CD4-positive, alpha-beta T cell (primary cell): ENCODE measurements around the gene NT5C2. TPM values are rescaled to one million over a fixed set of nuclear protein-coding genes. Genes with fewer than 3 reads are reported as not detected.

Experiments
- ATAC-seq: fragments of 200-7000 bp; cut with Tn5 transposase; one replicate; pipeline ENCODE4 v1.10.0; 2022; ENCODE audit warnings: mild to moderate bottlenecking; ENCODE audit not compliant: poor library complexity
- CTCF ChIA-PET: fragments of 350-600 bp; sonication (Branson Sonifier 250); formaldehyde crosslinking; loops from one replicate; lab custom pipeline; 2021; ENCODE audit warnings: antibody characterized with exemption, inconsistent platforms; lab: Charles Lee
- POLR2A ChIA-PET: fragments of 350-600 bp; sonication (Branson Sonifier 250); formaldehyde crosslinking; loops from one replicate; lab custom pipeline; 2021; ENCODE audit warnings: antibody characterized with exemption, inconsistent platforms; lab: Charles Lee
- DNase-seq, 14 experiments: peaks; one replicate each; pipeline ENCODE4 v3.0.0-alpha.2; 2013 to 2020; ENCODE audit warnings: mixed read lengths in 2 of 14
- H3K27ac ChIP-seq, 2 donors: one replicate each; pipeline versions ENCODE4 v1.5.1 to v1.7.0; 2013; ENCODE audit warnings: low read length in 2 of 2, low read depth in 1 of 2, mild to moderate bottlenecking in 1 of 2
- H3K27me3 ChIP-seq, 2 experiments: 1 replicate in 1 of 2; 2 replicates in 1 of 2; pipeline versions ENCODE4 v1.6.1 to v1.7.0; 2013; ENCODE audit warnings: low read length in 2 of 2, control low read depth in 1 of 2, mild to moderate bottlenecking in 1 of 2, moderate library complexity in 1 of 2; ENCODE audit not compliant: insufficient read depth in 2 of 2, control insufficient read depth in 1 of 2
- H3K36me3 ChIP-seq: one replicate; pipeline ENCODE4 v1.6.1; 2013; ENCODE audit warnings: low read length, control low read depth; ENCODE audit not compliant: insufficient read depth
- H3K4me1 ChIP-seq: one replicate; pipeline ENCODE4 v1.6.1; 2013; ENCODE audit warnings: low read length, control low read depth; ENCODE audit not compliant: insufficient read depth
- H3K4me3 ChIP-seq: one replicate; pipeline ENCODE4 v1.5.1; 2013; ENCODE audit warnings: mild to moderate bottlenecking, low read length, moderate library complexity
- H3K9me3 ChIP-seq, 2 experiments: 1 replicate in 1 of 2; 2 replicates in 1 of 2; pipeline versions ENCODE4 v1.6.1 to v1.7.0; 2013; ENCODE audit warnings: low read length in 2 of 2, mild to moderate bottlenecking in 2 of 2, control low read depth in 1 of 2, moderate library complexity in 1 of 2; ENCODE audit not compliant: control insufficient read depth in 1 of 2, insufficient read depth in 1 of 2
- H3K27ac Mint-ChIP-seq: one replicate; pipeline ENCODE4 v1.8.0; 2020; ENCODE audit warnings: mixed read lengths
- H3K27me3 Mint-ChIP-seq: one replicate; pipeline ENCODE4 v1.8.0; 2021; ENCODE audit warnings: mixed read lengths
- H3K36me3 Mint-ChIP-seq: one replicate; pipeline ENCODE4 v1.8.0; 2021; ENCODE audit warnings: low read depth, mixed read lengths
- H3K4me1 Mint-ChIP-seq: one replicate; pipeline ENCODE4 v1.8.0; 2021; ENCODE audit warnings: low read depth, mixed read lengths
- H3K4me3 Mint-ChIP-seq: one replicate; pipeline ENCODE4 v1.8.0; 2020; ENCODE audit warnings: mild to moderate bottlenecking, mixed read lengths
- H3K9me3 Mint-ChIP-seq: one replicate; pipeline ENCODE4 v1.8.0; 2020; ENCODE audit warnings: mixed read lengths
- CTCF ChIP-seq: fragments of 200-600 bp; IDR thresholded peaks from one replicate; pipeline ENCODE4 v1.8.0; 2022; ENCODE audit warnings: antibody characterized with exemption, mild to moderate bottlenecking
- intact Hi-C, 2 experiments: fragments of 100-400 bp; cut with DNase I in 1 of 2; cut with micrococcal nuclease in 1 of 2; formaldehyde crosslinking; loops; one replicate each; pipeline versions ENCODE4 v1.15.1 to v1.9.0; 2023 to 2025; cut with DNase I, micrococcal nuclease
- total RNA-seq, 174 experiments: library from RNA in 2 of 174; stranded (reverse) in 2 of 174; gene quantifications; one replicate each; pipeline ENCODE4 v1.2.3 and lab custom pipeline; 2021 to 2026

The NT5C2 gene
- total RNA-seq, 2 experiments from 2014 or later: 43.2 to 47.8 TPM

DNA sequence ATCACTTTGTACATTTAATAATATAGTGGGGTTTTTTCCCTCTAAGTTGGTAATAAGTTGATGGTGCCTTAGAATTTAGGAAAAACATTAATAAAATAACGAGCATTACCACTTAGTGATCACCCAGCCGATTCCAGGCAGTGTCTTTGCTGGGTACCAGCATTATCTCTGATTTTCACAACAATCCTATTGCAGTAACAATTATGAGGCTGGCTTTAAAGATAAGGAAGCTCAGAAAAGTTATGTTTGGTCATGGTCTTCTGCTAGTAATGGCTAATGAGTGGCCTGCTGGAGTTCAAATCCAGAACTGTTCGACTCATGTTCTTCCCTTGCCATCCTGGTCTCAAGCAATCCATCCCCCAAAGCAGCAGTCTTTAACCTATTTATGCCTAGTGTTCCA lies 147.1 kb downstream of the NT5C2 start:
- Histone ChIP-seq H3K9me3 (no peaks in the 10 kb centered on the region), H3K36me3 (no peaks in the 10 kb centered on the region), H3K27ac (no peak overlapping the region), H3K4me1 (no peaks in the 10 kb centered on the region), H3K27me3 (no peaks in the 10 kb centered on the region), H3K4me3 (no peak overlapping the region)
- CTCF ChIA-PET: no interaction called here
- POLR2A ChIA-PET: no interaction called here
- Mint-ChIP-seq H3K27me3 (no peaks in the 10 kb centered on the region), H3K9me3 (no peaks in the 10 kb centered on the region), H3K4me1 (no peaks in the 10 kb centered on the region), H3K4me3 (no peak overlapping the region), H3K36me3 (peaks cover 6% of the 10 kb centered on the region), H3K27ac (no peak overlapping the region)
- ATAC-seq (no peak), DNase-seq (no peak)
- intact Hi-C loops: no loop called here
- no peak for TF ChIP-seq CTCF

DNA sequence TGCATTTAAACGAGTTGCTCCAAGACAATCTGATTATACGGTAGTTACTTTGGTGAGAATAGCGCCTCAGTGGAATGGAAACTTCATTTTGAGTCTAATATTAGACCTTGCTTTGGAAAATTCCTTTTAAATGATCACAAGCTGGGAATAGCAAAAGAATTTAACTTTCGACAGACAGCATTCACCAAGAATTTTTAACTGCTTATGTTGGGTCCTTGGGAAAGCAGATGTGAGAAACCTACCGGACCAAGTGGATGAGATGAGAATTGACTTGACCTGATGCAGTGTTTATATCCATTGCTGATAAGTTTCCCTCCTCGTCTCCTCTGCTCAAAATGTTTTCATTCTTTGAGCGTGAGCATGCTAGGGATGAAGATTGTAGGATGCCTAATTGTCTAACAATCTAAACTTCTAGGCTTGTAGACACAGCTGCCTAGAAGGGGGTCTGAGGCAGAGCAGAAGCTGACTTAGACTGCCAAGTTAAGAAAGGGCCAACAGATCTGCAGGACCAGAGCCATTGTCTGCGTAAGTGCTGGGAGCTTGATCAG lies 148.1 kb downstream of the NT5C2 start:
- Histone ChIP-seq H3K4me1 (no peaks in the 10 kb centered on the region), H3K36me3 (no peaks in the 10 kb centered on the region), H3K27ac (no peak overlapping the region), H3K4me3 (no peak overlapping the region), H3K27me3 (no peaks in the 10 kb centered on the region), H3K9me3 (no peaks in the 10 kb centered on the region)
- Mint-ChIP-seq H3K4me3 (no peak overlapping the region), H3K27me3 (no peaks in the 10 kb centered on the region), H3K36me3 (peaks cover 6% of the 10 kb centered on the region), H3K9me3 (no peaks in the 10 kb centered on the region), H3K27ac (no peak overlapping the region), H3K4me1 (no peaks in the 10 kb centered on the region)
- no peak for ATAC-seq
- DNase-seq: no peak
- intact Hi-C loops: no loop called here
- no peak for TF ChIP-seq CTCF
- CTCF ChIA-PET: no interaction called here
- POLR2A ChIA-PET: no interaction called here

DNA sequence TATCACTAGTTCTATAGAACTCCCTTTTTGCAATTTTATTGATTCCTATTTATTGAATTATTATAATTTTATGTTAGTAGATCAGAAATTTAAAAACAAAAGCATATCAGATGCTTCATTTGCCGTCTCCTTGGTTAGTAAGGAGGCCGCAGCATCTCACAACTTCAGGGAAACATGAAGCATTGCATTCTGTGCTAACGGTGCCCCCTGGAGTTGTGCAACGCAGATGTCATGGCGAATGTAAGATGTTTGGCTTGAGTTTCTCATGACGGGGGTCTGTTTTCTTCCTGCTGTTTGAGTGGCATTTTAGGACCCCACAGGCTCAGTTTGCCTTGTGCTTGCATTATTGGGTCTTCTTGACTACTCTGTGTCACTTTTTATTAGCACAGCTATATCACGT lies 150.2 kb downstream of the NT5C2 start:
- no peak for DNase-seq
- no peaks in the 10 kb centered on the region for H3K27me3 ChIP-seq
- Mint-ChIP-seq H3K36me3 (no peaks in the 10 kb centered on the region), H3K9me3 (no peaks in the 10 kb centered on the region), H3K4me3 (no peak overlapping the region), H3K4me1 (no peaks in the 10 kb centered on the region), H3K27ac (no peak overlapping the region), H3K27me3 (no peaks in the 10 kb centered on the region)
- no peak for ATAC-seq
- CTCF ChIA-PET: no interaction called here
- intact Hi-C loops: no loop called here
- TF ChIP-seq CTCF: no peak
- H3K4me1 ChIP-seq: no peaks in the 10 kb centered on the region
- POLR2A ChIA-PET: no interaction called here
- no peaks in the 10 kb centered on the region for H3K36me3 ChIP-seq
- no peaks in the 10 kb centered on the region for H3K9me3 ChIP-seq
- H3K4me3 ChIP-seq: no peak overlapping the region
- H3K27ac ChIP-seq: no peak overlapping the region
